ENCODE results near the gene ADAM22. TPM values are rescaled to one million over a fixed set of nuclear protein-coding genes. Genes with fewer than 3 reads are reported as not detected.

The ADAM22 gene
- total RNA-seq, 1 experiment from 2014 or later, result 10.0 TPM

DNA sequence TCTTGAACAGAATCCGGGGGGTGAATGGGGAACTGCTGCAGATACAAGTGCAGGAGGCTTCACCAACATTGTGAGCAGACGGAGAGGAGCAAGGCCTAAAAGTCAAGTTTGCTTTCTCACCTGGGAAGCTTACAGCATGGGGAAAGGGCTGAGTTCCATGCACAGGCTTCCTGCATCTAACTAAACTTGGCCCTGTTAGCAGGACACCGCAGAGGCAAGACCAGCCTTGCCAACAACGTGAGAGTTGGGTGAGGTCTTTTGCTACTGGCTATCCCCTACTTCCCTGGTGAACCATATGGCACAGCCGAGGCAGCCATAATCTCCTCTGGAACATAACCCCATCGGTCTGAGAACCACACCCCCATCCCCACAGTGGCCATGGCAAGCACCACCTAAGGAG is 14.2 kb upstream of the ADAM22 start:
- Histone ChIP-seq H4K20me1 (ENCODE audit: insufficient read depth) (no peaks in the 10 kb centered on the region), H3K27me3 (ENCODE audit: insufficient read depth, low read length) (no peaks in the 10 kb centered on the region), H3K36me3 (ENCODE audit: control insufficient read depth in 1 of 2, insufficient read depth in 2 of 2, low read length in 2 of 2) (no peaks in the 10 kb centered on the region), H3K4me1 (ENCODE audit: control insufficient read depth in 1 of 2, insufficient read depth in 2 of 2, low read length in 2 of 2) (no peaks in the 10 kb centered on the region), H3K9me3 (ENCODE audit: control insufficient read depth in 1 of 2, insufficient read depth in 1 of 2, low read depth in 1 of 2, low read length in 2 of 2) (no peaks in the 10 kb centered on the region), H3K4me3 (replicated peaks in 1 of 2; ENCODE audit: low read depth in 1 of 2, low read length in 2 of 2) (no peak overlapping the region), H3K4me2 (ENCODE audit: low read length) (no peak overlapping the region), H3K27ac (ENCODE audit: low read depth, low read length) (no peak overlapping the region), H2AFZ (ENCODE audit: low read depth, low read length, poor library complexity, severe bottlenecking) (no peak overlapping the region), H3K9ac (ENCODE audit: low read length) (no peak overlapping the region), H3K79me2 (ENCODE audit: insufficient read depth, low read length) (no peaks in the 10 kb centered on the region), H3K9me2 (ENCODE audit: insufficient read depth) (no peaks in the 10 kb centered on the region)
- DNase-seq (ENCODE audit: low read depth, low spot score) (no peak), ATAC-seq (no peak)
- BruUV-seq (replicated peaks), result no TSS peak
- intact Hi-C loops (cut with micrococcal nuclease), result no loop called here
- TF ChIP-seq, protein P1, sequence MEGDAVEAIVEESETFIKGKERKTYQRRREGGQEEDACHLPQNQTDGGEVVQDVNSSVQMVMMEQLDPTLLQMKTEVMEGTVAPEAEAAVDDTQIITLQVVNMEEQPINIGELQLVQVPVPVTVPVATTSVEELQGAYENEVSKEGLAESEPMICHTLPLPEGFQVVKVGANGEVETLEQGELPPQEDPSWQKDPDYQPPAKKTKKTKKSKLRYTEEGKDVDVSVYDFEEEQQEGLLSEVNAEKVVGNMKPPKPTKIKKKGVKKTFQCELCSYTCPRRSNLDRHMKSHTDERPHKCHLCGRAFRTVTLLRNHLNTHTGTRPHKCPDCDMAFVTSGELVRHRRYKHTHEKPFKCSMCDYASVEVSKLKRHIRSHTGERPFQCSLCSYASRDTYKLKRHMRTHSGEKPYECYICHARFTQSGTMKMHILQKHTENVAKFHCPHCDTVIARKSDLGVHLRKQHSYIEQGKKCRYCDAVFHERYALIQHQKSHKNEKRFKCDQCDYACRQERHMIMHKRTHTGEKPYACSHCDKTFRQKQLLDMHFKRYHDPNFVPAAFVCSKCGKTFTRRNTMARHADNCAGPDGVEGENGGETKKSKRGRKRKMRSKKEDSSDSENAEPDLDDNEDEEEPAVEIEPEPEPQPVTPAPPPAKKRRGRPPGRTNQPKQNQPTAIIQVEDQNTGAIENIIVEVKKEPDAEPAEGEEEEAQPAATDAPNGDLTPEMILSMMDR (IDR thresholded peaks at IDR 0.05 in 2 of 3, conservative IDR thresholded peaks at IDR 0.05 in 1 of 3; ENCODE audit: borderline replicate concordance in 1 of 3, insufficient read depth in 1 of 3, low read depth in 2 of 3, low read length in 2 of 3), result no peak
- no peak for TF ChIP-seq ELF1 (IDR thresholded peaks at IDR 0.05; ENCODE audit: borderline replicate concordance, low read depth)
- no peak for TF ChIP-seq CEBPB (IDR thresholded peaks at IDR 0.05; ENCODE audit: low read depth)
- TF ChIP-seq, protein P2, sequence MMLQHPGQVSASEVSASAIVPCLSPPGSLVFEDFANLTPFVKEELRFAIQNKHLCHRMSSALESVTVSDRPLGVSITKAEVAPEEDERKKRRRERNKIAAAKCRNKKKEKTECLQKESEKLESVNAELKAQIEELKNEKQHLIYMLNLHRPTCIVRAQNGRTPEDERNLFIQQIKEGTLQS (IDR thresholded peaks at IDR 0.05), result no peak
- TF ChIP-seq SRF (IDR thresholded peaks at IDR 0.05; ENCODE audit: low read depth), result no peak
- TF ChIP-seq EGR1 (IDR thresholded peaks at IDR 0.05; ENCODE audit: low read depth), result no peak
- TF ChIP-seq TCF7L2 (IDR thresholded peaks at IDR 0.05; ENCODE audit: borderline replicate concordance, extremely low read depth, insufficient read depth, insufficient read length), result no peak
- no peak for TF ChIP-seq FOSL1 (IDR thresholded peaks at IDR 0.05; ENCODE audit: low read depth)
- TF ChIP-seq POLR2AphosphoS5 (IDR thresholded peaks at IDR 0.05; ENCODE audit: low read depth, low read length), result no peak
- POLR2A ChIA-PET, result no interaction called here
- CTCF ChIA-PET, result no interaction called here
- RAD21 ChIA-PET (ENCODE audit: low non-redundant PET in 1 of 2, low total read pairs in 2 of 2, uncharacterized antibody in 2 of 2, unreplicated experiment in 2 of 2), result no interaction called here
